HT1080 (cell line): ENCODE data around the gene ABHD14A. TPM values are rescaled to one million over a fixed set of nuclear protein-coding genes. Genes with fewer than 3 reads are reported as not detected.

Experiments used
- DNase-seq: peaks from one replicate; pipeline ENCODE4 v3.0.0-alpha.2; 2015; ENCODE audit warnings: low read depth
- total RNA-seq: library from RNA; depleted of rRNA; stranded (reverse); fragments of >200 nt; shearing (Covaris generic); gene quantifications from 2 replicates; pipeline ENCODE4 v1.2.3, GENCODE V29; 2014

ABHD14A gene
- total RNA-seq, 1 experiment from 2014 or later: 25.1 TPM

GRCh38 chr3:51940648-51941462 lies 34.0 kb upstream of the ABHD14A start:
- DNase-seq: no peak

DNA sequence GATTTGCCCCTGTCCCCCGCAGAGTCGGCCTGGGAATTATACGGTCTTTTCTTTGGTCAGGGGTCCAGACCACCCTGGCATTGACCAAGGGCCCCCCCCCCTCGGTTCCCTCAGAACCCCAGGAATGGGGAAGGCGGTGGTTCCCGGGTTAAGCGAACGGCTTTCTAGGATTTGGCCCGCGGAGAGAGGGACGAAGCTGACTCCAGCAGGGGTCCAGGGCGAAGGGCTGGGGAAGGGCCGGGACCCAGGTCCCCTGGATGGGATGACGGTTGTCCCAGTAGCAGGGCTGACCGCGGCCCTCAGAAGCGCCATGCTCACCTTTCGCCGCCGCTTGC lies 33.4 kb upstream of the ABHD14A start:
- DNase-seq: no peak

- peak; percentile 100 for DNase-seq
These were observed 32.9 kb upstream of the ABHD14A start, which contains the start of the genes PARP3 and RRP9 for GRCh38 chr3:51941798-51942602. Gene PARP3 (plus strand): TSS chr3:51942363. CDS start chr3:51943356, 993 bp downstream. Gene RRP9 (minus strand): TSS chr3:51941904. CDS start chr3:51941867, 37 bp downstream.

DNA sequence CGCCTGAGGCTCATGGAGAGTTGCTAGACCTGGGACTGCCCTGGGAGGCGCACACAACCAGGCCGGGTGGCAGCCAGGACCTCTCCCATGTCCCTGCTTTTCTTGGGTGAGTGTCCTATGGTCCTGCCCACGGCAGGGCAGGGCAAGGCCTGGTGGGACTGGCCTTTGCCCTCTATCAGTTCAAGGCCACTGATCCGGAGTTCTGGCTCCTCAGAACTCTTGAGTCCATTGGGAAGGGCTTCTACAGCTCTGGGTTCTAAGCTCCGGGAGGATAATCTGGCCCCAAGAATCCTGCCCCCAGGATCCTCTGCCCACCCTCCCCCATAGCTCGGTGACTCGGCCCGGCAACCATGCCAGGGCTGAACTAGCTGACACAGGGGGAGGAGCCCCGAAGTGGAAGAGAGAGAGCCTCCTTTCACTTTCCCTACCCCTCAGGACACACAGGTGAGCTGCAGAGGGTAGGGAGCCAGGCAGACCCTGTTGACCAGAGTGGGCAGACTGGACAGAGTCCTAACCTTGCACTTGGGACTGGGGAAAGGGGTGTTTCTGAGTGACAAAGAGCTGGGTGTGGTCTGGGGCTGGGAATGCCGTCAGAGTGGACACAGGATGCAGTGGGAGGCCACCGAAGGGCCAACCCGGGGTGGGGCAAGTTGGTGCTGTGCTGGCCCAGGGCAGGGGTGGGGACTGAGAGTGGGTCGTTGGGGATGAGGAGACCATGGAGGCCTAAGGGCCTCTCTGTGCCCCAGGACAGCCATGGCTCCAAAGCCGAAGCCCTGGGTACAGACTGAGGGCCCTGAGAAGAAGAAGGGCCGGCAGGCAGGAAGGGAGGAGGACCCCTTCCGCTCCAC lies 32.0 kb upstream of the ABHD14A start:
- peak; percentile 64 for DNase-seq

DNA sequence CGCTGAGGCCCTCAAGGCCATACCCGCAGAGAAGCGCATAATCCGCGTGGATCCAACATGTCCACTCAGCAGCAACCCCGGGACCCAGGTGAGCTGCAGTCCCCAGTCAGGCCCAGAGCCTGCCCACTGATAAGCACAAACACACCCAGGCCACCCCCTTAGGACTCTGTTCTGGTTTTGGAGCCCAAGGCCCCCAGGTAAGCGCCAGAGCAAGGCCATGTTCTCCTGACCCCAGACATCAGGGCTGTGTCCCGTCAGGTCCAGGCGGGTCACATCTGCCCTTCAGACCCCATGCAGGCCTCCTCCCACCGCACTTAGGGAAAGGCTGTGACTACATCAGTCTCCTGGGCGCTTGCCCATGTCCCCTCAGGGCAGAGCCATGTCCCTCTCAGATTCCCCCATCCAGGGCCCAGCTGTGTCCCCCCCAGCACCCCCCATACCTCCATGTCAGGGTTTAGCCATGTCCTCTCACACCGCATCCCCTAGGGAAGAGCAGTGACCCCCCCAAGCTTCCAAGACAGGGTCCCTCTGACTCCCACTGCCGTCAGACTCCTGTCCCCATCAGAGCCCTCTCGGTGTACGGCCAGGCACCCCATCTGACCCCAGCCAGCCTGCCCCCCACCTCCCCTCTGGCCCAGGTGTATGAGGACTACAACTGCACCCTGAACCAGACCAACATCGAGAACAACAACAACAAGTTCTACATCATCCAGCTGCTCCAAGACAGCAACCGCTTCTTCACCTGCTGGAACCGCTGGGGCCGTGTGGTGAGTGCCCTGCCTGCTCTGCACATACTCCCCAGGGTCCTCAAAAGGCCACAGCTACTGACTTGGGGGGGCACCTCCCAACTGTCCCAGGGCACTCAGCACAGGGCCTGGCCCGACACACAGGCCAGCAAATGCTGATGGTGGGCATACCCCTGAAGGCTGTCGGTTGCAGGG lies 31.1 kb upstream of the ABHD14A start:
- no peak for DNase-seq

DNA sequence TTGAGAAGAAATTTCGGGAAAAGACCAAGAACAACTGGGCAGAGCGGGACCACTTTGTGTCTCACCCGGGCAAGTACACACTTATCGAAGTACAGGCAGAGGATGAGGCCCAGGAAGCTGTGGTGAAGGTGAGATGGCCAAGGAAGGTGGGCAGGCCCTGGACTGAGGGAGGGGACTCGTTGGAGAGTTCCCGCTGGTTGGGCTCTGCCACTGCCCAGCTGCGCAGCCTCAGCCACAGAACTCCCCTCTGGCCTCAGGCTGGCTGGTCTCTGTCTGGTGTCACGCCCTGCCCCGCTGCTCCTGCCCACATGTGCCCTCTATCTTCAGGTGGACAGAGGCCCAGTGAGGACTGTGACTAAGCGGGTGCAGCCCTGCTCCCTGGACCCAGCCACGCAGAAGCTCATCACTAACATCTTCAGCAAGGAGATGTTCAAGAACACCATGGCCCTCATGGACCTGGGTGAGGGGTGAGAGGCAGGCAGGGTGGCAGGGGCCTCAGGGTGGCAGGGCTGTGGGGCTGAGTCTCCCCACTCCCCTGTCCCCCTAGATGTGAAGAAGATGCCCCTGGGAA lies 30.3 kb upstream of the ABHD14A start:
- no peak for DNase-seq

DNA sequence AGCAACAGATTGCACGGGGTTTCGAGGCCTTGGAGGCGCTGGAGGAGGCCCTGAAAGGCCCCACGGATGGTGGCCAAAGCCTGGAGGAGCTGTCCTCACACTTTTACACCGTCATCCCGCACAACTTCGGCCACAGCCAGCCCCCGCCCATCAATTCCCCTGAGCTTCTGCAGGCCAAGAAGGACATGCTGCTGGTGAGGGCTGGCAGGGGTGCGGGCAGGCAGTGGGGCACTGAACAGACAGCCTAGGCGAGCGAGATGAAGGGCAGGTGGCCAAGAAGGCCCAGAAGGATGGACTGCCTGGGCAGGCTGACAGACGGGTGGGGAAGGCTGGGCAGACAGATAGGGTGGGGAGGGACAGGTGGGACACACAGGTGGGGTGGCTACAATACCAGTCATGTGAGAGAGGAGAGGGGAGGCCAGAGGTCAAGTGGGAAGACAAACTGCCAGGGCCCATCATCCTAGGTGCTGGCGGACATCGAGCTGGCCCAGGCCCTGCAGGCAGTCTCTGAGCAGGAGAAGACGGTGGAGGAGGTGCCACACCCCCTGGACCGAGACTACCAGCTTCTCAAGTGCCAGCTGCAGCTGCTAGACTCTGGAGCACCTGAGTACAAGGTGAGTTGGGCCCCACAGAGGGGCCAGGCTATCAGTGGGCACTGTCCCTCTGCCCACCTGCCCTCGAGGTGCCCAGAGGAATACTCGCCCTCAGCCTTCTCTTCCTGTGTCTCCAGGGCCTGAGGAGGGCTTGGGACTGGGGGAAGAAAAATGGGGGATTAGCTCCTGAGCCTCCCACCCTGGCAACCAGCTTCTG lies 29.6 kb upstream of the ABHD14A start:
- no peak for DNase-seq

DNA sequence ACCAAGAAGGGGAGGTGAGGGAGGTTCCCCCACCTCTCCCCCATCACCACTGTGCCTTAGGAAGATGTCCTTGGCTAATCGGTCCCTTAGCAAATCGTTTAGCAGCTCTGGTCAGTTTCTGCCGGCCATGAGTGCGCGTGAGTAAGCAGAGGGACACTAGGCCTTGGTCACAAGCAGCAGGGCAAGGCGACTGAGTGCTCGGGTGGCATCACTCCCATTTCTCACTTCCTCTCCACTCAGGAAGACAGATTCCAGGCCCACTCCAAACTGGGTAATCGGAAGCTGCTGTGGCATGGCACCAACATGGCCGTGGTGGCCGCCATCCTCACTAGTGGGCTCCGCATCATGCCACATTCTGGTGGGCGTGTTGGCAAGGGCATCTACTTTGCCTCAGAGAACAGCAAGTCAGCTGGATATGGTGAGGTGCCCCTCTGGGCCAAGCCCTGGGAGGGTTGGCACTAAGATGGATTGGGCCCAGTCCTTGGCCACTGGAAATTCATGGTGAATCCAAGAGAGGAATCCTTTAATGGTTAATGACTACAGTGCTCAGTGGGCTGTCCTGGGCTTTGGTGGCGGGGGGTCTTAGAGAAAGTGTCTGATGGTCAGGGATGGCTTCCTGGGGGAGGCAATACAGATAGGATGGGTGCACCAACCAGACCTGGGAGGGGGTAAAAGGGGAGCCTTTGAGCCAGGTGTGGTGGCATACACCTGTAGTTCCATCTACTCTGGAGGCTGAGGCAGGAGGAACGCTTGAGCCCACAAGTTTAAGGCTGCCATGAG lies 28.7 kb upstream of the ABHD14A start:
- no peak for DNase-seq

DNA sequence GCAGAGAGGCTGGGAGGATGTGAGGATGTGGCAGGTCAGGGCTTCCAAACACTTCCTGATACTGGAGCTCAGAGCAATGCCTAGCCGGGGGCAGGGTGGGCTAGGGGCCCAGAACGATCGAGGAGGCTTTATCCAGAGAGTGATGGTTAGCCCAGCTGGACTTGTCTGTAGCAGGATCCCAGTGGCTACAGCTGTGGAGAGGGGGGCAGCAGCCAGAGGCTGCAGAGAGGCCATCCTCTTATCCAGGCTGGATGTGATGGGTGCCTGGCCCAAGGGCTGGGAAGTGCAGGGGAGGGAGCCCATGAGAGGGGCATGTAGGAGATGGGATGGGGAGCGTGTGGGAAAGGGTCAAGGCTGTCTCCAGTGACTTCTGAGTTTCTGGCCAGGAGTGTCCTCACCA lies 28.1 kb upstream of the ABHD14A start:
- no peak for DNase-seq

- DNase-seq: no peak
These were observed 27.5 kb upstream of the ABHD14A start for GRCh38 chr3:51947215-51947900.

DNA sequence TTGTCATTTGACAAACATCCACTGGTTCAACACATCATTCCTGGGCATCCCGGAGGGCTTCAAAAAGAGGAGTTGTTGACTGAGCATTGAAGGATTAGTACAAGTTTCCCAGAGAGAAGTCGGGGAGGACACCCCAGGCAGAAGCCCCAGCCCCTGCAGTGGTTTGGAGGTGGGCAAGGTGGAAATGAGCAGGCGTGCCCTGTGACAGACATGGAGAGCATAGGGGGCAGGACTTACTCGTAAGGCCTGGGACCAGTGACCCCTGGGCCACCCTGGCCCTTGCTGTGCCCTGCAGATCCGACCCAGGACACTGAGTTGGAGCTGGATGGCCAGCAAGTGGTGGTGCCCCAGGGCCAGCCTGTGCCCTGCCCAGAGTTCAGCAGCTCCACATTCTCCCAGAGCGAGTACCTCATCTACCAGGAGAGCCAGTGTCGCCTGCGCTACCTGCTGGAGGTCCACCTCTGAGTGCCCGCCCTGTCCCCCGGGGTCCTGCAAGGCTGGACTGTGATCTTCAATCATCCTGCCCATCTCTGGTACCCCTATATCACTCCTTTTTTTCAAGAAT lies 26.8 kb upstream of the ABHD14A start:
- no peak for DNase-seq

- no peak for DNase-seq
These were observed 25.7 kb upstream of the ABHD14A start for GRCh38 chr3:51949121-51949520.

DNA sequence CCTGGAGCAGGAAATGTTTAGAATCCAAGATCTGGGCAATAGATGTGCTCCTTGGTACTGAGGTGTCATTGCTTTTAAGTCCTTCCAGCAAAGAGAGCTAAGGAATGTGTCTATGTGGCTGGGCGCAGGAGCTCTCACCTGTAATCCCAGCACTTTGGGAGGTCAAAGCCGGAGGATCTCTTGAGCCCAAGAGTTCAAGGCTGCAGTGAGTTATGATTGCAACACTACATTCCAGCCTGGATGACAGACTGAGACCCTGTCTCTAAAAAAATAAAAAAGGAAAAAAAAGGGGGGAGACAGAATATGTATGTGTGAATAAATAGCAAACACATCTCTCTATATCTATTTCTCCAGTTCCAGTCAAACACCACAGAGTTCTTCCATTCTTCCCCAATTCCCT lies 24.0 kb upstream of the ABHD14A start:
- DNase-seq: no peak

DNA sequence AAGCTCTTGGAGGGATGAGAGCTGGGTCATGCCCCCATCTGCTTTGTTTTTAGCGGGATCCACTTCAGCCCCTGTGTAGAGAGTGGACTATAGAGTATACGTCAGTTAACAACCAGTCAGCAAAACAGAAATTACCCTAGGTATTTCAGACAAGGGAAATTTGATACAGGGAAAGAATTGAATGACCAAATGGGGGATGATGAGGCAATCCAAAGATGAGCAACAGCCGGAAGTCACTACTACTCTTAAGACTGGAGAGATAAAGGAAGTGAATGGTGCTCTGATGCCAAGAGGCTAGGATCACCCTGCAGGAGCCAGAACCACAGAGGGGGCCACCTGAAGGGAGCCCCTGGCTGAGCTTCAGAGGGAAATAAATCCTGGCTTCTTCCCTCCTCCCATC lies 21.4 kb upstream of the ABHD14A start:
- peak; percentile 89 for DNase-seq

- no peak for DNase-seq
These were observed 20.8 kb upstream of the ABHD14A start for GRCh38 chr3:51954105-51954504.

DNA sequence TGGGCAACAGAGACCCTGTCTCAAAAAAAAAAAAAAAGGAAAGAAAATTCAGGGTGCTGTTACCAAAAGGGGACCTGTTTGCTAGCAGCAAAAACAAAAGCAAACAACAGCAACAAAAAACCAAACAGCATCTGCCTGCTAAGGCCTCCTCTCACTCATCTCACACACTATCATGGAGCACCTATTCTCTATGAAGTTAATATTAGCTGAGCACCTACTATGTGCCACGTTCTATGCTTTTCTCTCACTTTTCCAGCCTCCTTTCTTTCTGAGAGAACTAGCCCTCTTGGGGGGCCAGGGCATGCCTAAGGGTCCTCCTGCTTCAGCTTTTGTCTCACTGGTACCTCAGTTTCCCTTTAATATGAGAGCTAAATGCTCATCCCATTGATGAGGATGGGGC lies 20.2 kb upstream of the ABHD14A start:
- no peak for DNase-seq

DNA sequence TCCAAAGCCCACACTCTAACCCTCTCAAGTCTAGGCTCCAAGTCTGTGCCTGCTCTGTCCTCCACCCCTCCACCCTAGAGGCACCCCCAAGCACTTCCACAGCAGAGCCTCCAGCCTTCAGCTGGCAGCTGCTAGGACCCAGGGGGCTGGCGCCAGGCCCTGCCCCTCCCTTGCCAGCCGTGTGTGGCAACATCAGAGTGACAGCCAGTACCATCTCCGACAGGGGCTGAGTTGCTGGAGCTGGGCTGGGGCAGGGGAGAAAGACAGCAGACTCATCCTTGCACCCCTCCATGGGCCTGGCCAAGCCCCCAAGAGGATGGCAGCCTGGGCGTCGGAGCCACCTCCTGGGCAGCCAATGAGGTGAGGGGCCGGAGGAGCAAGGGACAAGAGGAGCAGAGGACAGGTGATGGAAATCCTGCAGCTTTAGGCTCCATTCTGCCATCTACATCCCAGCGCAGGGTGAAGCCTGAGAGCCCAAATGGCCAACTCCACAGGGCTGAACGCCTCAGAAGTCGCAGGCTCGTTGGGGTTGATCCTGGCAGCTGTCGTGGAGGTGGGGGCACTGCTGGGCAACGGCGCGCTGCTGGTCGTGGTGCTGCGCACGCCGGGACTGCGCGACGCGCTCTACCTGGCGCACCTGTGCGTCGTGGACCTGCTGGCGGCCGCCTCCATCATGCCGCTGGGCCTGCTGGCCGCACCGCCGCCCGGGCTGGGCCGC lies 19.5 kb upstream of the ABHD14A start, which contains the start of gene GPR62:
Gene GPR62, plus strand, starts transcription at position 207 of the 718 bp plus-strand sequence. Its CDS starts 272 bp downstream, at position 479.
- no peak for DNase-seq
